GM12878 (cell line): Measurements from ENCODE around the gene OR52K1. TPM values are rescaled to one million over a fixed set of nuclear protein-coding genes. Genes with fewer than 3 reads are reported as not detected.

ENCODE experiments used
- ATAC-seq: fragments of 200-7000 bp; cut with Tn5 transposase; 3 replicates; pipeline ENCODE4 v1.9.1; 2020; ENCODE audit warnings: mild to moderate bottlenecking, moderate library complexity
- BruUV-seq: library from RNA; stranded (reverse); fragments of 400-500 nt; replicated peaks from 2 replicates; lab custom pipeline; 2021; lab: Mats Ljungman, UMichigan
- CTCF ChIA-PET: fragments of 300-600 bp; sonication (Branson Sonifier 250); formaldehyde crosslinking; extraction: SDS; loops from one replicate; lab custom pipeline; 2021; ENCODE audit warnings: inconsistent platforms; lab: Yijun Ruan, JAX
- POLR2A ChIA-PET: fragments of 350-600 bp; formaldehyde crosslinking; extraction: SDS; loops from one replicate; lab custom pipeline; 2021; ENCODE audit warnings: inconsistent platforms; lab: Charles Lee
- RAD21 ChIA-PET: fragments of 300-600 bp; sonication (Branson Sonifier 250); formaldehyde crosslinking; loops from one replicate; lab custom pipeline; 2023; ENCODE audit warnings: antibody characterized with exemption; ENCODE audit not compliant: unreplicated experiment; lab: Charles Lee
- SMC1A ChIA-PET: fragments of 300-600 bp; sonication (Branson Sonifier 250); formaldehyde crosslinking; loops from one replicate; lab custom pipeline; 2023; ENCODE audit not compliant: unreplicated experiment, uncharacterized antibody; lab: Charles Lee
- DNase-seq: peaks from one replicate; pipeline ENCODE4 v3.0.0-alpha.2; 2011; ENCODE audit warnings: low read depth, low spot score
- FAIRE-seq: peaks from 3 replicates; lab custom pipeline; 2011; peaks lifted over from hg19 to GRCh38; lab: Jason Lieb, UNC
- H2AFZ ChIP-seq: 2 replicates; pipeline ENCODE4 v1.6.0; 2011; ENCODE audit warnings: low read depth, low read length, control low read depth; ENCODE audit not compliant: control insufficient read depth
- H3K27ac ChIP-seq: 2 replicates; pipeline ENCODE4 v1.5.1; 2011; ENCODE audit warnings: control low read depth; ENCODE audit not compliant: control insufficient read depth, insufficient read depth
- H3K27me3 ChIP-seq, 2 experiments: replicated peaks in 1 of 2; 2 replicates each; pipeline versions ENCODE4 v1.6.0 to v1.6.1; 2011; ENCODE audit warnings: low read length in 1 of 2; ENCODE audit not compliant: control insufficient read depth in 2 of 2, insufficient read depth in 2 of 2
- H3K36me3 ChIP-seq, 2 experiments: 2 replicates each; pipeline ENCODE4 v1.5.1; 2011; ENCODE audit warnings: low read length in 1 of 2; ENCODE audit not compliant: control insufficient read depth in 2 of 2, insufficient read depth in 2 of 2
- H3K4me1 ChIP-seq: 2 replicates; pipeline ENCODE4 v1.6.1; 2011; ENCODE audit warnings: mild to moderate bottlenecking, low read length, moderate library complexity, mixed read lengths; ENCODE audit not compliant: control insufficient read depth, insufficient read depth
- H3K4me2 ChIP-seq: 2 replicates; pipeline ENCODE4 v1.6.0; 2011; ENCODE audit warnings: control low read depth; ENCODE audit not compliant: control insufficient read depth, insufficient read depth
- H3K4me3 ChIP-seq: fragments of 200-600 bp; sonication (generic); 2 replicates; pipeline ENCODE4 v1.5.1; 2016
- H3K79me2 ChIP-seq: 2 replicates; pipeline ENCODE4 v1.6.0; 2011; ENCODE audit warnings: low read length; ENCODE audit not compliant: control insufficient read depth, insufficient read depth
- H3K9ac ChIP-seq: 2 replicates; pipeline ENCODE4 v1.8.0; 2011; ENCODE audit warnings: low read length, control low read depth, mixed read lengths; ENCODE audit not compliant: control insufficient read depth, insufficient read depth
- H3K9me3 ChIP-seq: replicated peaks from 3 replicates; pipeline ENCODE4 v1.5.1; 2011; ENCODE audit warnings: mild to moderate bottlenecking, low read length; ENCODE audit not compliant: control insufficient read depth, insufficient read depth
- H4K20me1 ChIP-seq: 2 replicates; pipeline ENCODE4 v1.6.0; 2011; ENCODE audit not compliant: control insufficient read depth, insufficient read depth
- CBFB ChIP-seq: IDR thresholded peaks from 2 replicates; pipeline ENCODE4 v1.6.1; 2016; ENCODE audit warnings: antibody characterized with exemption, low read depth
- CHD4 ChIP-seq: fragments of 200-600 bp; sonication (generic); IDR thresholded peaks from 2 replicates; pipeline ENCODE4 v1.6.1; 2016; ENCODE audit warnings: mild to moderate bottlenecking
- JUNB ChIP-seq: IDR thresholded peaks from 2 replicates; pipeline ENCODE4 v1.6.1; 2016; ENCODE audit warnings: antibody characterized with exemption, mild to moderate bottlenecking
- MLLT1 ChIP-seq: fragments of 450-650 bp; IDR thresholded peaks from 2 replicates; pipeline ENCODE4 v1.6.1; 2016; ENCODE audit warnings: mild to moderate bottlenecking
- NFXL1 ChIP-seq: fragments of 450-650 bp; IDR thresholded peaks from 2 replicates; pipeline ENCODE4 v1.6.1; 2017; ENCODE audit warnings: antibody characterized with exemption, mild to moderate bottlenecking, borderline replicate concordance
- NKRF ChIP-seq: fragments of 450-650 bp; conservative IDR thresholded peaks from 2 replicates; pipeline ENCODE4 v1.6.1; 2017; ENCODE audit warnings: mild to moderate bottlenecking, moderate library complexity
- NR2F1 ChIP-seq: fragments of 450-650 bp; conservative IDR thresholded peaks from 2 replicates; pipeline ENCODE4 v1.6.1; 2017; ENCODE audit warnings: mild to moderate bottlenecking
- PAX5 ChIP-seq: IDR thresholded peaks from 2 replicates; pipeline ENCODE4 v1.6.1; 2011; ENCODE audit warnings: low read depth, low read length, borderline replicate concordance
- SIN3A ChIP-seq: IDR thresholded peaks from 2 replicates; pipeline ENCODE4 v1.6.1; 2012; ENCODE audit warnings: low read depth, low read length, improper control_type of control experiment
- YY1 ChIP-seq: IDR thresholded peaks from 2 replicates; pipeline ENCODE4 v1.6.1; 2011; ENCODE audit warnings: low read depth, mild to moderate bottlenecking, low read length
- ZBED1 ChIP-seq: IDR thresholded peaks from 2 replicates; pipeline ENCODE4 v1.6.1; 2016; ENCODE audit warnings: borderline replicate concordance
- ZNF24 ChIP-seq: fragments of 450-650 bp; IDR thresholded peaks from 2 replicates; pipeline ENCODE4 v1.6.1; 2017; ENCODE audit warnings: antibody characterized with exemption, mild to moderate bottlenecking
- ZSCAN29 ChIP-seq: fragments of 450-650 bp; IDR thresholded peaks from 2 replicates; pipeline ENCODE4 v1.6.1; 2017; ENCODE audit warnings: mild to moderate bottlenecking, moderate library complexity
- WGBS: methylation state at CpG from one replicate; pipeline ENCODE4 v1.1.6; 2016; ENCODE audit warnings: low lambda C conversion rate; ENCODE audit not compliant: insufficient replicate concordance, insufficient coverage; ENCODE audit errors: missing lambda C conversion rate; 5-methylcytosine and 5-hydroxymethylcytosine counted together
- in situ Hi-C: fragments of 300-500 bp; cut with MboI; formaldehyde crosslinking; loops from 9 replicates; pipeline ENCODE4 v1.14.3; 2018; ENCODE audit warnings: mixed read lengths
- intact Hi-C: fragments of 100-400 bp; cut with micrococcal nuclease; formaldehyde crosslinking; loops from one replicate; pipeline ENCODE4 v1.14.2; 2022; ENCODE audit not compliant: unreplicated experiment
- polyA plus RNA-seq, 11 experiments: library from polyadenylated mRNA; depleted of rRNA in 4 of 11; unstranded in 6 of 11; stranded (reverse) in 5 of 11; fragments of >200 nt; fragmentation: Nextera tagmentation in 4 of 11; fragmentation: Illumina TruSeq in 1 of 11; extraction: Ambion mirVana in 4 of 11; extraction: Trizol in 1 of 11; gene quantifications; 1 replicate in 1 of 11; 2 replicates in 10 of 11; pipeline versions ENCODE4 v1.2.1 to v1.2.3, GENCODE V29; 2011 to 2016; ENCODE audit warnings: inconsistent platforms in 2 of 11, missing spikeins in 2 of 11, low read depth in 1 of 11
- total RNA-seq, 4 experiments: library from RNA; depleted of rRNA in 3 of 4; stranded (reverse); fragments of >200 nt in 3 of 4; fragmentation: Illumina TruSeq in 1 of 4; extraction: Trizol in 1 of 4; gene quantifications; 2 replicates each; pipeline versions ENCODE4 v1.2.1 to v1.2.3, GENCODE V29; 2013 to 2021

OR52K1 gene
- total and polyA plus RNA-seq, 10 of the 15 experiments (the other 5 are each of a cell fraction or from before 2014, with no cell fraction given): not detected

- in situ Hi-C loops: no loop called here
- SMC1A ChIA-PET: no interaction called here
Observed at GRCh38 chr11:4441515-4441914, 40.9 kb upstream of the OR52K1 start.

More at GRCh38 chr11:4441515-4441914, 40.9 kb upstream of the OR52K1 start:
- Histone ChIP-seq H3K36me3 (no peaks in the 10 kb centered on the region), H3K79me2 (no peaks in the 10 kb centered on the region), H3K27me3 (peaks cover 0 to 2% of the 10 kb centered on the region in 2 experiments; a peak in 1 of 4 replicates), H3K9ac (no peak overlapping the region), H3K4me2 (no peak overlapping the region), H3K27ac (no peak overlapping the region), H3K4me3 (no peak overlapping the region), H4K20me1 (no peaks in the 10 kb centered on the region), H3K4me1 (no peaks in the 10 kb centered on the region), H3K9me3 (no peaks in the 10 kb centered on the region), H2AFZ (no peak overlapping the region)
- DNase-seq (no peak), FAIRE-seq (no peak), ATAC-seq (no peak)
- ChIA-PET CTCF (no interaction called here), POLR2A (no interaction called here), RAD21 (no interaction called here)
- intact Hi-C loops: no loop called here
- TF ChIP-seq ZSCAN29 (no peak), SIN3A (no peak), ZNF24 (no peak), YY1 (no peak), NKRF (no peak), PAX5 (no peak), NR2F1 (no peak), CHD4 (no peak), NFXL1 (no peak), ZBED1 (no peak), JUNB (no peak), CBFB (no peak), MLLT1 (no peak)
- 89% methylated on average over 3 of the region's 3 CpGs for WGBS
- BruUV-seq: no TSS peak
